Measurements from ENCODE around the gene CXXC5.

DNA sequence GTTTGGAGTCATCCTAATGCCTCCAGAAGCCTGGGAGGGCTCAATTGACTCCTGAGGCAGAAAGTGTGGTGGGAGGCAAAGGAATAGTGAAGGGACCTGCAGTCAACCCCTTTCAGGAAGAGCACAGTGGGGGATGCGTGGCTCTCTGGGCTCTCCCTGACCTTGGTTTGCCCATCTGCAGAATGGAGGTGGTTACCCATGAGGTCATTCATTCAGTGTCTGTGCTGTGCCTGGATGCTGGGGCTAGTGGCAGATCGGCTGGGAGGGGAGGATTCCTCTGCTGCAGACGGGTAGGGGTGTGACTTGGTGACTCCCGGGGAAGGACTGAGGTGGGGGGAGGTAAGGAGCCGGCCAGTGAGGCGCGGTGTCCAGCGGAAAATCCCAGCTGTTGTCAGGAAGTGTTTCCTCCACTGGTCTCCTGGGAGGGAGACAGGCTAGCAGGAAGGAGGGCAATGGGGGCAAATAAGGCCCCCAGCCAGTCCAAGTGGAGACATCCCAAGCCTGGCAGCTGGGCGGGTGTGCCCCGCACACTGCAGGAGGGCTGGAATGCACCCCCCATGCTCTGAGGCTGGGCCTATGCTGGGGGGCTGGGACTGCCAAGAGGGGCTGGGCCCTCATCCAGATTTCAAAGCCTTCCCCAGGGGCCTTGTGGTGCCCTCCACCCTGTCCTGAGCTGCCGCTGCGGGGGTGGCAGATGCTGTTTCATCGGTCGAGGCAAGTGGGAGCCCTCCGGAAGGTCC is 10.9 kb downstream of the CXXC5 start:
- TF ChIP-seq POLR2A (IDR thresholded peaks at IDR 0.05; ENCODE audit: low read depth, low read length), result no peak
- TF ChIP-seq MXI1 (IDR thresholded peaks at IDR 0.05; ENCODE audit: borderline replicate concordance, low read depth, low read length), result no peak
- TF ChIP-seq, protein P1, sequence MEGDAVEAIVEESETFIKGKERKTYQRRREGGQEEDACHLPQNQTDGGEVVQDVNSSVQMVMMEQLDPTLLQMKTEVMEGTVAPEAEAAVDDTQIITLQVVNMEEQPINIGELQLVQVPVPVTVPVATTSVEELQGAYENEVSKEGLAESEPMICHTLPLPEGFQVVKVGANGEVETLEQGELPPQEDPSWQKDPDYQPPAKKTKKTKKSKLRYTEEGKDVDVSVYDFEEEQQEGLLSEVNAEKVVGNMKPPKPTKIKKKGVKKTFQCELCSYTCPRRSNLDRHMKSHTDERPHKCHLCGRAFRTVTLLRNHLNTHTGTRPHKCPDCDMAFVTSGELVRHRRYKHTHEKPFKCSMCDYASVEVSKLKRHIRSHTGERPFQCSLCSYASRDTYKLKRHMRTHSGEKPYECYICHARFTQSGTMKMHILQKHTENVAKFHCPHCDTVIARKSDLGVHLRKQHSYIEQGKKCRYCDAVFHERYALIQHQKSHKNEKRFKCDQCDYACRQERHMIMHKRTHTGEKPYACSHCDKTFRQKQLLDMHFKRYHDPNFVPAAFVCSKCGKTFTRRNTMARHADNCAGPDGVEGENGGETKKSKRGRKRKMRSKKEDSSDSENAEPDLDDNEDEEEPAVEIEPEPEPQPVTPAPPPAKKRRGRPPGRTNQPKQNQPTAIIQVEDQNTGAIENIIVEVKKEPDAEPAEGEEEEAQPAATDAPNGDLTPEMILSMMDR (conservative IDR thresholded peaks at IDR 0.05; ENCODE audit: low read depth, low read length), result no peak
- no peak for TF ChIP-seq RFX5 (IDR thresholded peaks at IDR 0.05; ENCODE audit: low read depth, low read length)
- no peak for TF ChIP-seq FOS (IDR thresholded peaks at IDR 0.05; ENCODE audit: low read depth, low read length)
- TF ChIP-seq RAD21 (IDR thresholded peaks at IDR 0.05; ENCODE audit: low read length), result no peak; the same call in 1 of the 2 replicates
- TF ChIP-seq MAFK (IDR thresholded peaks at IDR 0.05; ENCODE audit: low read depth, low read length), result no peak
- TF ChIP-seq, protein P2, sequence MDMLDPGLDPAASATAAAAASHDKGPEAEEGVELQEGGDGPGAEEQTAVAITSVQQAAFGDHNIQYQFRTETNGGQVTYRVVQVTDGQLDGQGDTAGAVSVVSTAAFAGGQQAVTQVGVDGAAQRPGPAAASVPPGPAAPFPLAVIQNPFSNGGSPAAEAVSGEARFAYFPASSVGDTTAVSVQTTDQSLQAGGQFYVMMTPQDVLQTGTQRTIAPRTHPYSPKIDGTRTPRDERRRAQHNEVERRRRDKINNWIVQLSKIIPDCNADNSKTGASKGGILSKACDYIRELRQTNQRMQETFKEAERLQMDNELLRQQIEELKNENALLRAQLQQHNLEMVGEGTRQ (IDR thresholded peaks at IDR 0.05; ENCODE audit: low read depth, low read length), result no peak
- TF ChIP-seq CEBPB (IDR thresholded peaks at IDR 0.05; ENCODE audit: low read depth, low read length), result no peak
- no peak for TF ChIP-seq CHD1 (IDR thresholded peaks at IDR 0.05; ENCODE audit: low read depth, low read length)
- TF ChIP-seq SMC3 (IDR thresholded peaks at IDR 0.05; ENCODE audit: low read depth, low read length), result no peak
- TF ChIP-seq RCOR1 (IDR thresholded peaks at IDR 0.05; ENCODE audit: insufficient replicate concordance, low read length), result no peak

Measured in IMR-90 (cell line).